GM12872 (cell line): ENCODE results near the gene DTX3.

Experiments used
- CTCF ChIP-seq: IDR thresholded peaks from 3 replicates; pipeline ENCODE4 v1.5.1; 2011; ENCODE audit warnings: low read depth, mild to moderate bottlenecking, low read length, moderate library complexity; ENCODE audit not compliant: insufficient read depth

Gene DTX3

GRCh38 chr12:57592551-57593165, 12.0 kb upstream of the DTX3 start:
- no peak for TF ChIP-seq CTCF

- TF ChIP-seq CTCF, result no peak
Measured at GRCh38 chr12:57593187-57593586, 11.4 kb upstream of the DTX3 start.

GRCh38 chr12:57600395-57600794, 4.2 kb upstream of the DTX3 start:
- TF ChIP-seq CTCF, result no peak

- TF ChIP-seq CTCF, result no peak
Measured at GRCh38 chr12:57602544-57602943, 2.1 kb upstream of the DTX3 start.

GRCh38 chr12:57603324-57603723, 1.3 kb upstream of the DTX3 start:
- no peak for TF ChIP-seq CTCF

- TF ChIP-seq CTCF, result no peak
Measured at GRCh38 chr12:57603815-57604453, 690 bp upstream of the DTX3 start.

- TF ChIP-seq CTCF, result no peak
Measured at GRCh38 chr12:57604992-57605810, 577 bp downstream of the DTX3 start.
